Glomerular visceral epithelial cell (primary cell): ENCODE results near the gene SPRED3.
"Not testable (repeated sequence)": the region's sequence is repeated elsewhere in the genome, so short reads cannot be mapped to it uniquely, and the experiment has no call there.

Experiments used
- DNase-seq: peaks from one replicate; pipeline ENCODE4 v3.0.0-alpha.2; 2016; ENCODE audit errors: extremely low spot score

SPRED3 gene

DNA sequence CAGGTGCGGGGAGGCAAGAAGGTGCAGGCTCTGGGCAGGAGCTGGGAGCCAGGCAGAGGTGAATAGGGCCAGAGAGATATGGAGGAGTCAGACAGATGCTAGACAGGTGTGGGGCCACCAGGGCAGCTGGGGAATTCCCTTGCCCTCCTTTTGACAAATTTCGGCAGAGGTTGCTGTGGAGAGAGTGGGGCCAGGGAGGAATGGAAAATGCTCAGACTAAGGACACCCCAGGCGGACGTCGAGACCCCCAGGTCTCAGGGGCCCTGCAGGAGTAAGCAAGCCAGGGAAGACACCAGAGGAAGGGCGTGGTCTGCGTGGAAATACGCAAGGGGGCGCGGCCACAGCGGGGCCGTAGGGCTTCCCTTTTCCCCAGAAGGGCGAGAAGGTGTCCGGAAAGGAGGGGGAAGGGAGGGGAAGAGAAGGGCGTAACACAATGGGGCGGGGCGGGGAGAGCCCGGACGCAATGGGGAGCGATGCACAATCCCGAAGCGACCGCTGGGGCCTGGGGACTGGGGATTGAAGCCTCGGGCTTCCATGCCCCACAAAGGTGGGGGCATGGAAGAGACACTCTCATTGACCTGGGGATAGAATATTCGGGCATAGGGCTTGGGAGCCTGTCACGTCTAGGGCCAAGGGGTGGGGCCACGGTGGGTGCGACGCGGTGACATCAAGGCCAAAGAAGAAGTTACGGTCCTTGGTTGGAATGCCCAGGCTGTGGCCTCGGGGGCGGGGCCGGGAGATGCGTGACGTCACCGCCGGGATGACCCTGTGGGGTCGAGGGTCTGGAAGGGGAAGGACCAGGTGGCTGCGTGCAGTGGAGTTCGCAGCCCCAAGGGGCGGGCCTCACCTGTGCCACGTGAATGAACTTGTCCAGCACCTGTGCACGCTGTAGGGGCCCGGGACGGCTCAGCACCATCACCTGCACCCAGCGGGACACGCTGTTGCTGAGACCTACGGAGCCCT is 29.3 kb downstream of the SPRED3 start:
- no peak for DNase-seq

GRCh38 chr19:38420935-38421334 is 32.4 kb downstream of the SPRED3 start:
- DNase-seq, result no peak

DNA sequence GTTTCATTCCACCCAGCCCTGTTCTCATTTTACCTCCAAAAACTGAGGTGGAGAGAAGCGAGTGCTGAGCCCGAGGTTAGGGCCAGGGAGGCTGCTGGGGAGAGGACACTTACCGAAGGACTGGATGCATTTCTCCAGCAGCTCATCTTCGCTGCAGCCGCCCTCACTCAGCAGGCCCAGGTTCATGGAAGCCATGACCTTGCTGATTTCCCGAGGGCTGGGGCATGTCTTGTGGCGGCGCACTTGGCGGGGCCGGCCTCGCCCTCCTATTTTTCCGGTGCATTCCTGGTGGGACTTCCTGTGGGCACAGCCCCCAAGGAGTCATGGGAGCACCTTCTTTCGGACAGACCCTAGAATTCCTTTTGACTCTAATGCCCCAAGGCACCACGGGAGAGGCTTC is 33.4 kb downstream of the SPRED3 start:
- DNase-seq, result no peak

GRCh38 chr19:38422438-38422837 is 33.9 kb downstream of the SPRED3 start:
- DNase-seq, result no peak

DNA sequence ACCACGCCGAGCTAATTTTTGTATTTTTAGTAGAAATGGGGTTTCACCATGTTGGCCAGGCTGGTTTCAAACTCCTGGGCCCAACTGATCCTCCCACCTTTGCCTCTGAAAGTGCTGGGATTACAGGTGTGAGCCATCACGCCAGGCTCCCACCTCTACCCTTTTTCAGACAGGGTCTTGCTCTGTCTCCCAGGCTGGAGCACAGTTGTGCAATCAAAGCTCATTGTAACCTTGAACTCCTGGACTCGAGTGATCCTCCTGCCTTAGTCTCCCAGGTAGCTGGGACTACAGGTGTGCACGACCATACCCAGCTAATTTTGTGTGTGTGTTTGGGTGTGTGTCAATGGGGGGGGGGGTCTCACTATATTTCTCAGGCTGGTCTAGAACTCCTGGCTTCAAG is 35.8 kb downstream of the SPRED3 start:
- DNase-seq, result no peak

DNA sequence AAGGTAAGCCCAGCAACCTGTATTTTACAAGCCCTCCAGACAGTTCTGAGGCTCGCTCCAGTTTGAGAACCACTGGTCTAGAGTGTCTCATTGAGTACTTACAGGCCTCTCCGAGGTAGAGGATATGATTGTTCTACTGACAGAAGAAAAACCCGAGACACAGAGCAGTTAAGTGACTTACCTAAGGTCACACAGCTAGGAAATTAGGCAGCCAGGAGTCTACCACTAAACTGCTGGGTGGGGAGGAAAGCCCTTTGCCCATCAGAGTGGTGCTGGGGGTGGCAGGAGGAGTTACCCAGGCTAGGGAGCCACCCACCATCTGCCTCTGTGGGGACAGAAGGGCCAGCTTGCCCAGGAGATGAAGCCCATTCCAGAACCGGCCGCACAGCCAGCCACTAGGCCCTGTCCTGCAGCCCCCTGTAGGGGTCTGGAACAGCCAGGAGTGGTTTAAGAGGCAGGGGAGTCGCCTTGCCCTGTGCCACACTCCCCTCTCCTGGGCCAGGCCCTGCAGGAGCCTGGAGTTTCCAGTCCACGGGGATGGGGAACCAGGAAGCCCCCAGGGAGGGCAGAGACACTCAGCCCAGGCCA is 36.8 kb downstream of the SPRED3 start:
- no peak for DNase-seq

- DNase-seq, result no peak
Measured at GRCh38 chr19:38425810-38426466, 37.4 kb downstream of the SPRED3 start, which contains the start of gene RASGRP4. Gene RASGRP4, minus strand, starts transcription at chr19:38426219. Its CDS starts 128 bp downstream, at chr19:38426091.

DNA sequence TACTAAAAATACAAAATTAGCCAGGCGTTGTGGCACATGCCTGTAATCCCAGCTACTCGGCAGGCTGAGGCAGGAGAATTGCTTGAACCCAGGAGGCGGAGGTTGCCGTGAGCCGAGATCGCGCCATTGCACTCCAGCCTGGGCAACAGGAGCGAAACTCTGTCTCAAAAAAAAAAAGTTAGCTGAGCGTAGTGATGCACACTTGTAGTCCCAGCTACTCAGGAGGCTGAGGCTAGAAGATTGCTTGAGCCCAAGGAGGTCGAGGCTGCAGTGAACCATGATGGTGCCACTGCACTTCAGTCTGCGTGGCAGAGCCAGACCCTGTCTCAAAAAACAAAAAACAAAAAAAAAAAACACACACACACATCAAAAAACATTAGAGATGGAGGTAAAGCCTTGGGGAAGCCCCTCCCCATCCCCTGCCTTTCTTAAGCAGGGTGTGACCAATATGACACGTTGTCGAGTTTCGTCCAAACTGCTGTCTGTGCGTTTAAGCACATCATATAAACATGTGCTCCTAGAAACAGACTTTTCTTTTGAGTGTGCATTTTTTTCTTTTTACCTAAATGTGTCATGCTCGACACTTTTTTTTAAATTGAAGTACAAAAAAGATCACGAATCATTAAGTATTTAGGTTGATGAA is 38.7 kb downstream of the SPRED3 start:
- DNase-seq, result not testable (repeated sequence)

DNA sequence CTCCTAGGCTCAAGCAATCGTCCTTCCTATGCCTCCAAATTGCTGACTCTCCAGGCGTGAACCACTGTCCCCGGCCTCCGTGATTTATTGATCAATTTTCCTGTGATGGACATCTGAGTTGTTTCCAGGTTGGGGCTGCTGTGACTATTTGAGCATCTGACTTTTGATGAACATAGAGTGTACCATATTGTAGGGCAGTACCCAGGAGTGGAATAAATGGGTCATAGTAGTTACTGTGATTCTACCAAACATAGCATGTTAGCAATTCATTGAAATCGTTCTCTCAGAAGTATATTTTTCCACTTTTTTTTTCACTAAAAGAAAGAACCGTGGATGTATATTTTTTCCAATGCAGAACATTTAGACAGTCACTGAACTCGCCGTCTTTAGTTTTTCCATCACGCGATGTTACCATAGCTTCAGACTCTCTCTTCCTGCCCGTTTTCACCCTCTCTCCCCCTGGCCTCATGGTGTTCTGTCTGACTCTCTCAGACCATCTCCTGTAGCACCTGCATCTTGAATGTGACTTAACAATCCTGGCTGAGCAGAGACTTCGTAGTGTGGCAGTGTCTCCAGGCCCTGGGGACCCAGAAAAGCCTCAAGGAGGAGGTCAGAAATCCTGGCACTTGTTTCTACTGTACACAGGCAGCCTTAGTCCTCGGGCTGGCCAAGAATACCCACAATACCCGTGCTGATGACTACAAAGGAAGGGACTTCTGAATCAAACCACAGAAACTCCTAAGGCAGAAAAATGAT is 40.7 kb downstream of the SPRED3 start:
- DNase-seq, result no peak

GRCh38 chr19:38429811-38430156 is 41.3 kb downstream of the SPRED3 start:
- DNase-seq, result no peak

DNA sequence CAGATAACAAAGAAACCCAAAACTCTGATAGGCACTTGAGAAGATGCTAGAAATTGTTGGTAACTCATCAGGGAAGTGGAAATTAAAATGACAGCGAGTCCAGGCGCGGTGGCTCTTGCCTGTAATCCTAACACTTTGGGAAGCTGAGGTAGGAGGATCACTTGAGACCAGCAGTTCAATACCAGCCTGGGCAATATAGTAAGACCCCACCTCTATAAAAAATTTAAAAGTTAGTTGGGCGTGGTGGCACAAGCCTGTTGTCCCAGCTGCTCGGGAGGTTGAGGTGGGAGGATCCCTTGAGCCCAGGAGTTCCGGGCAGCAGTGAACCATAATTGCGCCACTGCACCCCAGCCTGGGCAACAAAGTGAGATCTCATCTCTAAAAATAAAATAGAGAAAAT is 42.4 kb downstream of the SPRED3 start:
- no peak for DNase-seq

DNA sequence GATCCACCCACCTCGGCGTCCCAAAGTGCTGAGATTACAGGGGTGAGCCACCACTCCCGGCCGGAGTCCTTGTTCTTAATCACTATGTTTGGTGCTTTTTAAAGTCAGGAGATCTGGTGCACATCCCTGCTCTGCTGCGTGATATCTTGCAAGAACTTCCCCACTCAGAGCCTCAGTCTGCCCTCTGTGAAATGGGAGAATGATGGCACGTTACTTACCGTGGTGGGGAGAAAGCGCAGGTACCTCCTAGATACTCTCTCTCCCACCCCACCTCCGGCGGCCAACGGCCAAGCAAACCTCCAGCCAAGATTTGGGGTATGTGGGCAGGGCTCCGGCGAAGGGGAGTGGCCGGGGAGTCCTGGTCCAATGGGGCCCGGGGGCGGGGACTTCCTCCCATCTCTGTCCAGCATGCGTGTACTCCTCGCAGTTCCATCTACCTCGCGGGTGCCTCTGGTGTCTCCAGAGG is 44.8 kb downstream of the SPRED3 start, which contains the start of gene RYR1:
TSS of gene RYR1 (plus strand) at position 424 of the 466 bp plus-strand sequence. CDS start 139 bp downstream, outside the sequence.
- DNase-seq, result no peak

- DNase-seq, result no peak
Measured at GRCh38 chr19:38434549-38435051, 46.1 kb downstream of the SPRED3 start.

DNA sequence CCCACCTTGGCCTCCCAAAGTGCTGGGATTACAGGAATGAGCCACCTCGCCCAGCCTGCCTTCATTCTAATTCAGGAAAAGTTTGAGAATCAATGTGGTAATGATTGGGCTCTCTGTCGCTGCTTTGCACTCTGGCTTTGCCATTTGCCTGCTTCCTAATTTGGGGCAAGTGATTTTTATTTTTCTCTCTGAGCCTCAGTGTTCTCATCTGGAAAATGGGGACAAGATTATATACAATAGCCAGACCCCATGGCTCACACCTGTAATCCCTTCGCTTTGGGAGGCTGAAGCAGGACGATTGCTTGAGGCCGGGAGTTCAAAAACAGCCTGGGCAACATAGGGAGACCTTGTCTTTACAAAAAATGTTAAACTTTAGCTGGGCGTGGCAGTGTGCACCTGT is 48.8 kb downstream of the SPRED3 start:
- DNase-seq, result no peak

DNA sequence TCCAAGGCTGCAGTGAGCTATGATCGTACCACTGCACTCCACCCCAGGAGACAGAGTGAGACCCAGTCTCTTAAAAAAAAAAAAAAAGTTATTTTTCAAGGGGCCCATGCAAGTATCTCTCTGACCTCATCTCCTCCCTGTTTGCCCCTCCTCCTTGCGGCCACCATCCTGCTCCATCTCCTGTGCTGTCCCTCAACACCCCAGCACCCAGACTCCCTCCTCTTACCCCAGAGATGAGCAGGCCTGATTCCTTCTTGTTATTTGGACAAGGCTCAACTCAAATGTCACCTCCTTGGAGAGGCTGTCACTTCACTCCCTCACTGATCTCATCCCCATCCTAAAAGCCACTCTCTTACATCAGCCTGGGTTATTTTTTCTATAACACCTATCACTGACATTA is 49.4 kb downstream of the SPRED3 start:
- DNase-seq, result no peak

DNA sequence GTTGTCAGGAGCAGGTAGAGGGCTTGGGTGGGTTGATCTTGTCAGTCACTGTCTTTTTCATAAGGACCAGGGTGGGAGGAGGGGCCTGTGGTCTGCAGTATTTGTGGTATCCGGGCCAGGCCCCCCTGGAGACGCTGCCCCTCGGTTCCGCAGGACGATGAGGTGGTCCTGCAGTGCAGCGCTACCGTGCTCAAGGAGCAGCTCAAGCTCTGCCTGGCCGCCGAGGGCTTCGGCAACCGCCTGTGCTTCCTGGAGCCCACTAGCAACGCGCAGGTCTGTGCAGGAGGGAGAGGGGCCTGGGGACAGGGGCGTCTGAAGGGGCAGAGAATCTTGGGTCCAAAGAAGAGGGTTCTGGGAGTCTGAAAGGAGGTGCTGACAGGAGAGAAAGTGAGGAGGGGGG is 52.1 kb downstream of the SPRED3 start:
- no peak for DNase-seq

- no peak for DNase-seq
Measured at GRCh38 chr19:38441657-38442348, 53.3 kb downstream of the SPRED3 start.

DNA sequence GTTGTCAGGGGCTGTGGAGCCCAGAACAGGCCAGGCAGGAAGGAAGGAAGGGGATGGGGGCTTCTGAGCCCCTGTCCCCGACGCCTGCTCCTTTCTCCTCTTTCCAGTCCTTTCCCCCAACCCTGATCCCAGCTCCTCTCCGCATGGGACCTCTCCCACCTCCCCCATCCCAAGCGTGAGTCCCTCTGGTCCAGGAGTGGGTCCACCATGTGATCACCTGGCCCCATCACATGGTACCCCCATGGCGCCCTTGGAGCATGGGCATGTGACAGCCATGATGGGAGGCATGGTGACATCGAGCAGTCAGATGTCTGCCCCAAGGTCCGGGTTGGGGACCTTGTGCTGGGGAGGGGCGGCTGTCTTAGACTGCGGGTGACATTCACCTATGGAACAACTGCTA is 54.2 kb downstream of the SPRED3 start:
- DNase-seq, result no peak

- no peak for DNase-seq
Measured at GRCh38 chr19:38443458-38443999, 55.0 kb downstream of the SPRED3 start.

DNA sequence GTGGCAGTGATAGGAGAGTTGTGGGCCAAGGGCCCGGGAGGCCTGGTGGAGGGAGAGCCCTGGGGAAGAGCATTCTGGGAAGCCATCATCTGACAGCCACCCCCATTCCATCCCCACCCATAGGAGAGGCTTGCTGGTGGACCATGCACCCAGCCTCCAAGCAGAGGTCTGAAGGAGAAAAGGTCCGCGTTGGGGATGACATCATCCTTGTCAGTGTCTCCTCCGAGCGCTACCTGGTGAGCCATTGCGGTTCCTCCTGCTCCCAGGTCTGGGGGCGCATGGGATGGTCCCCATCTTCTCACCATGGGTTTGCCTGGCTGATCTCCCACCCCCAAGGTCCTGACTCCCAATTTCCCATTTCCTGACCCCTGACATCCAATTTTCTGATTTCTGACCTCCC is 55.5 kb downstream of the SPRED3 start:
- DNase-seq, result no peak
